GM12865 (cell line): Measurements from ENCODE around the gene PLD1.

Experiments
- DNase-seq: peaks from one replicate; pipeline ENCODE4 v3.0.0; 2010; ENCODE audit warnings: low read depth
- H3K4me3 ChIP-seq: 2 replicates; pipeline ENCODE4 v1.5.1; 2011; ENCODE audit warnings: mild to moderate bottlenecking, low read depth, low read length, control low read depth
- TF ChIP-seq, protein P1 (sequence below): IDR thresholded peaks from 2 replicates; pipeline ENCODE4 v1.5.1; 2011; ENCODE audit warnings: low read length, control low read depth, low read depth, inconsistent platforms; ENCODE audit not compliant: insufficient read depth; ENCODE audit errors: missing control alignments

Gene PLD1

DNA sequence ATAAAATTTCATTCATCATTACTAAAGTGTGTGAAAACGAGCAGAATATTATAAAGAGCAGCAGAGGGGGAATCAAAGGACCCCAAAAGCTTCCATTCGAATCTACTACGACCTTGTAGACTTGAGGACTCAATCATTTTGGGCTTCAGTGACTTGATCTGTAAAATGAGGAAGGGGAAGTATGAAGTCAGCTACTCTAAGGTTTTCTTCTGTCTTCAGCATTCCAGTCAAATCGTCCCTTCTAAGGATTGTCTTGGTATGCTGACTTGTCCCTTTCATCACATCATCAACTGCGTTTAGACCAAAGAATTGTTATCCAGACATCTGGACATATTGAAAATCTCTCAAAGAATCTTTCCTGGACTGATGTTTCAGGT is 44.8 kb downstream of the PLD1 start:
- no peak for DNase-seq
- TF ChIP-seq, protein P1, sequence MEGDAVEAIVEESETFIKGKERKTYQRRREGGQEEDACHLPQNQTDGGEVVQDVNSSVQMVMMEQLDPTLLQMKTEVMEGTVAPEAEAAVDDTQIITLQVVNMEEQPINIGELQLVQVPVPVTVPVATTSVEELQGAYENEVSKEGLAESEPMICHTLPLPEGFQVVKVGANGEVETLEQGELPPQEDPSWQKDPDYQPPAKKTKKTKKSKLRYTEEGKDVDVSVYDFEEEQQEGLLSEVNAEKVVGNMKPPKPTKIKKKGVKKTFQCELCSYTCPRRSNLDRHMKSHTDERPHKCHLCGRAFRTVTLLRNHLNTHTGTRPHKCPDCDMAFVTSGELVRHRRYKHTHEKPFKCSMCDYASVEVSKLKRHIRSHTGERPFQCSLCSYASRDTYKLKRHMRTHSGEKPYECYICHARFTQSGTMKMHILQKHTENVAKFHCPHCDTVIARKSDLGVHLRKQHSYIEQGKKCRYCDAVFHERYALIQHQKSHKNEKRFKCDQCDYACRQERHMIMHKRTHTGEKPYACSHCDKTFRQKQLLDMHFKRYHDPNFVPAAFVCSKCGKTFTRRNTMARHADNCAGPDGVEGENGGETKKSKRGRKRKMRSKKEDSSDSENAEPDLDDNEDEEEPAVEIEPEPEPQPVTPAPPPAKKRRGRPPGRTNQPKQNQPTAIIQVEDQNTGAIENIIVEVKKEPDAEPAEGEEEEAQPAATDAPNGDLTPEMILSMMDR, result no peak
- H3K4me3 ChIP-seq, result no peak overlapping the region

DNA sequence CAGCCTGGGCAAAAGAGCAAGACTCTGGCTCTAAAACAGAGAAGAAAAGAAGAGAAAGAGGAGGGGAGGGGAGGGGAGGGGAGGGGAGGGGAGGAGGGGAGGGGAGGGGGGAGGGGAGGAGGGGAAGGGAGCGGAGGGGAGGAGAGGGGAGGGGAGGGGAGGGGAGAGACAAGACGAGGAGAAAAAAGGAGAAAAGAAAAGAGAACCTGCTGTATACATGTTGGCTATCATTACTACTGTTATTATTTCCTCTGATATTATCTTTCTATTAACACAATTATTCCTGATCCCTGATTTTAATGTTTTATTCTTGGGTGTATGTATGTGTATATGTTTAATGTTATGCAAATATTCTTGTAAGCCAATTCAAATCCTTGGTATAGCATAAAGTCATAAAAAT is 46.9 kb downstream of the PLD1 start:
- no peak overlapping the region for H3K4me3 ChIP-seq
- no peak for DNase-seq
- TF ChIP-seq, protein P1, result no peak

DNA sequence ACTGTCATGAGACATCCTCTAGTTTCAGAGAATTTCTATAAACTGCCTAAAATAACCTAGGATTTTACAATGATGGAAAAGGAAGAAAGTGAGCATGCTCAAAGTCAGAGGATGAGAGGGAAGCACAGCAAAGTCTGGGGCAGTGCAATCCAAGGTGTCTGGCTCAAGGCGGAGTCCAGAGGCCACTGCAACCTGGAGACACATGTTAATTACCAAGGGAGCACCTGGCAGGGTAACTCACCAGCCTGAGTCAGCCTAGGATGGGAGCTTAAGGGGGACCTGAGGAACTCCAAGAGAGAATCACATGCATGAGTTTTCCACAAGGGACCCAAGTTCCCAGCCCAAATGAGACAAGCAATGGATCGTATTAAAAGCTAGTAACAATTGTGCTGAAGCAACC is 49.8 kb downstream of the PLD1 start:
- TF ChIP-seq, protein P1, result no peak
- H3K4me3 ChIP-seq, result no peak overlapping the region
- no peak for DNase-seq

DNA sequence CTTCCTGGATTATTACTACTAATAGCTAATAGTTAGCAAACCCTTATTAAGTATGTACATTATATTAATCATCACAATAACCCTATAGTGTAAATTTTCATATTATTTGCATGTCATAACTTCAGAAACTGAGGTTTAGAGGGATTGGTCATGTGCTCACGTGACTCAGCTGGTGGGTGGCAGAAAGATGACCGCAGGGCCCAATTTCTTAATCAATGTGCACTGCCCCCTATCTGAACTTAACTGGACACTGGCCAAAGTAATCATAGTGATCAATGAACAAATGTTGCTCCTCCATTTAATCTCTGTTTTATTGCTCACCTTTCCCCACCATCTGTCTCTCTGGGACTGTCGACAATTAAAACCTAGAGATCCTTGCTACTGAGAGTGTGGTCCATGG is 52.2 kb downstream of the PLD1 start:
- TF ChIP-seq, protein P1, result no peak
- DNase-seq, result no peak
- no peak overlapping the region for H3K4me3 ChIP-seq

DNA sequence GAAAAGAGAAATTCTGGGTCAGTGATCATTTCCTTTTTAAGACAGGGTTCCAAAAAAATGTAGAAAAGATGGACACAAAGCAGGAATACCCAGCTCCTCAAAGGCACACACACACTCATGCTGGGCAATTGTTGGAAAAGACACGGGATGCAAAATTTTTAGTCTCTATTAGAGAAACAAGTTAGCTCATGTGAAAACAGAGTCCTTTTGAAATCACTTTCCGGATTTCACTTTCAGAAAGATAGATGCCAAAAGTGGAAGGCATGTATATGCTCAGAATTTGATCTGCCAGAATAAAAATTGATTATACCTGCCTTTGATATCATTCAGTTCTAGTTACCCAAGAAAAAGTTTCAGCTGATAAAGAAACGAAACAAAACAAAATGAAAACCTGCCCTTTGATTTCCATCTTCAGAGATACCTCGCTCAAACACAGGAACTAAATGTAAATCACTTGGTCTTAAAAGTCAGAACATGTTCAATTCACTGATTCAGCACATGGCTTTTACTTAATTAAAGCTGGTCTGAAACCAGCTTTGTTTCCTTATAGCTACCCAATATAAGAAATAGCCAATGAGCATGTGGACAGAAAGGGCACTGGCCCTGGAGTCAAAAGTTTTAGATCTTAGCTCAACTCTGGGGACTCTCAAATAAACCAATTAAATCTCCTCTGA is 52.8 kb downstream of the PLD1 start:
- peak overlapping the region; percentile 19; the same call in 1 of the 2 replicates for H3K4me3 ChIP-seq
- DNase-seq, result no peak
- TF ChIP-seq, protein P1, result no peak

DNA sequence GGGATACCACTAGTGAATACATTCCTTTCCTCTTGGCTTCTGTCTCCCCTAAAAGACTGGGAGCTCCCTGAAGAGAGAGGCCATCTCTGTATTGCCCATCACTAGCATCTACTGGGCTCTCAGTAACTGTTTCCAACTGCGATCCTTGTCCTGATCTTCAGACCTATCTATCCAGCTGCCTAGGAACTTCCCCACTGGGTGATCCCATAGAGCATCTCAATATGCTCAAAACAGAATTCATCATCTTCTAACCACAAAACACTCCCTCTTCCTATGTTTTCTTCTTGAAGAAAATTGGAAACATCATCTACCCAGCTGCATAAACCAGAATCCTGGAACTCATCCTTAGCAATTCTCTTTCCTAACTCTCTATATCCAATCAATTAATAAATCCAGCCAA is 54.6 kb downstream of the PLD1 start:
- no peak for DNase-seq
- TF ChIP-seq, protein P1, result no peak
- H3K4me3 ChIP-seq, result no peak overlapping the region

DNA sequence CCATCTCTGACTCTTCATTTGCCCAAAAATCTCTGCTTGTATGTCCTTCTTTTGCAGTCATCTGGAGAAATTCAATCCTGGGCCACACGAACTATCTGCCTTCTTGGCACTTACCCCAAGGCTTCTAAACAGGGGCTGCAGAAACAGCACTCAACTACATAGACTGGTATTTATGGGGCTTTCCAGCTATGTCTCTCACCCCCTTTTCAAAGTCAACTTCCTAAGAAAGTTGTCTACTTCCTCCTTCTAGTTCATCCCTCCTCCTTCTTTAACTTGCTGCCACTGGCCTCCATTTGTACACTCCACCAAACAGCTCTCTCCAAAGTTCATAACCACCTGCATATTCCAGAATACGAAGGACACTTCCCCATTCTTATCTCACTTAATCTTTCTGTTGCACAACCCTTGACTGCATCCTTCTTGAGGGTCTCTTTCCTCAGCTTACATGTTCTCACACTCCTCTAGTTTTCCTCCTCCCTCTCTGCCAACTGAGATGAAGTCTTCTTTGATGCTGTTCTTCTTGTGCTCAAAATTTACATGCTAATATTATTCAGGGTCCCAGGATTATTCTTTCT is 55.2 kb downstream of the PLD1 start:
- DNase-seq, result peak; percentile 63
- TF ChIP-seq, protein P1, result no peak
- no peak overlapping the region for H3K4me3 ChIP-seq
